Epithelial cell of esophagus (primary cell): ENCODE results near the gene GLB1L2.

Experiments used
- DNase-seq: peaks from one replicate; pipeline ENCODE4 v3.0.0; 2010; ENCODE audit warnings: low read depth
- H3K4me3 ChIP-seq: 2 replicates; pipeline ENCODE4 v1.5.1; 2011; ENCODE audit warnings: mild to moderate bottlenecking, low read length, control low read depth
- TF ChIP-seq, protein P1 (sequence below): IDR thresholded peaks from 2 replicates; pipeline ENCODE4 v1.5.1; 2011; ENCODE audit warnings: low read depth, mild to moderate bottlenecking, low read length, control low read depth, inconsistent platforms; ENCODE audit not compliant: insufficient read depth; ENCODE audit errors: missing control alignments

GLB1L2 gene

DNA sequence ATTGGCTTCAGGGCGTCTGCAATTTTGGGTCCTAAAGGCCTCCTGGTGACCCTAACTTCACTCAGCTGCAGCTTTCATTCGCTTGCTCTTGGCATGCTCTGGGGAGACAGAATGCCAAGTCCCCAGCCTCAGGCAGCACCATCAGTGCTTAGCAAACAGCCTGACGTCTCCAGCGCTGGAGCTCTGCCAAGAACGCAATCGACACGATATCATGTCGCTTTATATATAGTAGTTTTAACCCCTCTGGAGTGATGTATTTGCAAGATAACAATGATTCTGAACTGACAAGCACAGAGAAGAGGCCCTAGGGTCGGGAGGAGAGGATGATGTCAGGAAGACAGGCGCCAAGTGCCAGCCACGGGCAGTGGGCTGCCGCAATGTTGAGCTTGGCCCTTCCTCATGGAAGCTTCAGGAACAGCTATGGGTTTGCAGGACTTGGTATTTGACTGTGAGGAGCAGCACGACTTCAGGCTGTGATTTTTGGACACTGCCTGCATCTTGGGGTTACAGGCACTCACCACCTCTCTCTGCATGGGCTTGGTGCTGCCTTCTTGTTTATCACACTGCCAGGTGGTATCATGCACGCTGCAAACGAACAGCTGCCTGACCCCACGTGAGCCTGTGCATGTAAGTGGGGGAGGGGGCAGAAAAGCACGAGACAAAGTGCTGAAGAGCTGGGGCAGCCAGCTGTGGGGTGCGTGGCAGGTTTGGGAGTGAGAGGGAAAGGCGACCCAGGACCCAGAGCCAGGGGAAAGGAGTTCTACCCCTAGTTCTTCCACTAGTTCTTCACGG is 54.2 kb downstream of the GLB1L2 start:
- DNase-seq: peak; percentile 23
- H3K4me3 ChIP-seq: no peak overlapping the region
- TF ChIP-seq, protein P1, sequence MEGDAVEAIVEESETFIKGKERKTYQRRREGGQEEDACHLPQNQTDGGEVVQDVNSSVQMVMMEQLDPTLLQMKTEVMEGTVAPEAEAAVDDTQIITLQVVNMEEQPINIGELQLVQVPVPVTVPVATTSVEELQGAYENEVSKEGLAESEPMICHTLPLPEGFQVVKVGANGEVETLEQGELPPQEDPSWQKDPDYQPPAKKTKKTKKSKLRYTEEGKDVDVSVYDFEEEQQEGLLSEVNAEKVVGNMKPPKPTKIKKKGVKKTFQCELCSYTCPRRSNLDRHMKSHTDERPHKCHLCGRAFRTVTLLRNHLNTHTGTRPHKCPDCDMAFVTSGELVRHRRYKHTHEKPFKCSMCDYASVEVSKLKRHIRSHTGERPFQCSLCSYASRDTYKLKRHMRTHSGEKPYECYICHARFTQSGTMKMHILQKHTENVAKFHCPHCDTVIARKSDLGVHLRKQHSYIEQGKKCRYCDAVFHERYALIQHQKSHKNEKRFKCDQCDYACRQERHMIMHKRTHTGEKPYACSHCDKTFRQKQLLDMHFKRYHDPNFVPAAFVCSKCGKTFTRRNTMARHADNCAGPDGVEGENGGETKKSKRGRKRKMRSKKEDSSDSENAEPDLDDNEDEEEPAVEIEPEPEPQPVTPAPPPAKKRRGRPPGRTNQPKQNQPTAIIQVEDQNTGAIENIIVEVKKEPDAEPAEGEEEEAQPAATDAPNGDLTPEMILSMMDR: no peak

DNA sequence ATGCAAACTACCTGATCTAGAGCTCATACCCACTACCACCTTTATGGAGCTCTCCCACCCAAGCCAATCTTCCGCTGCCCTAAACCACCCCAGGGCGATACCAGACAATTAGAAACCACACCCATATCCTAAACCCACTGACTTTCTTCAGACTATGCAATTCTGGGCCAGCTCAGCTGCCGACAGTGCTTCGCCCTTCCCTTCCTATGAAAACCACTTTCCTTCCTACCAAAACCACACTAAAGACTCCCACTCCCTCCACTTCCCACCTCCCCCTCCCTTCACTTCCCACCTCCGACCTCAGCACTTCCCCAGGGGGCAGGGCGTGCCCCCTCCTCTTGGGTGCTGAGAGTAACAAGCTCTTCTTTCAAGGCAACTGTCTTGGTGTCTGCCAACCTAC is 55.2 kb downstream of the GLB1L2 start:
- DNase-seq: no peak
- H3K4me3 ChIP-seq: no peak overlapping the region
- TF ChIP-seq, protein P1: no peak

DNA sequence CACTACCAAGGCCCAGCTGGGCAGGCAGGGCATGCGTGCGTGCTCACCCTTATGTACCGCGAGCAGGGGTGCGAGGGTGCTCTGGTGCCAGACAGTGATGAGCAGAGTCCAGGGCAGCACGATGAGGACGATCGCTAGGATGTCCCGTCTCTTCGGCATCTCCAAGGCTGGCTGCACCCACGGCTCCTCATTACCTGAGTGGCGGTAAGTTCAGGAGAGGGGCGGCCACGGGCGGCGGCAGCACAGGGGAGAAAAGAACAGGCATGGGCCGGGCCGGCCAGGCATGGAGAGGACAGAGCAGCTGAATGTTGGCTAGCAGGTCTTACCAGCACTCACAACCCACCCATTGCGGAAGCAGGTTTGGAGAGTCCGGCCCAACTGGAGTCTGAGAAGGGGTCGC is 55.7 kb downstream of the GLB1L2 start:
- DNase-seq: no peak
- no peak overlapping the region for H3K4me3 ChIP-seq
- TF ChIP-seq, protein P1: no peak

DNA sequence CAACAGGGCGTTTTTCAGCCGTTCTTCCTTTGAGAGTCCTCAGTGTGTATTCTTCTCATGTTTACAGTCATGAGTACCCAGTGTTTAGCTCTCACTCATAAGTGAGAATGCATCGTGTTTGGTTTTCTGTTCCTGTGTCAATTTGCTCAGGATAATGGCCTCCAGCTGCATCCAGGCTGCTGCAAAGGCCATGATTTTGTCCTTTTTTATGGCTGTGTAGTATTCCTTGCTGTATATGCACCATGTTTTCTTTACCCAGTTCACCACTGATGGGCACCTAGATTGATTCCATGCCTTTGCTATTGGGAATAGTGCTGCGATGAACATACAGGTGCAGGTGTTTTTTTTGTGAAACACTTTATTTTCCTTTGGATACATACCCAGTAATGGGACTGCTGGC is 56.8 kb downstream of the GLB1L2 start:
- TF ChIP-seq, protein P1: no peak
- no peak for DNase-seq
- H3K4me3 ChIP-seq: no peak overlapping the region

DNA sequence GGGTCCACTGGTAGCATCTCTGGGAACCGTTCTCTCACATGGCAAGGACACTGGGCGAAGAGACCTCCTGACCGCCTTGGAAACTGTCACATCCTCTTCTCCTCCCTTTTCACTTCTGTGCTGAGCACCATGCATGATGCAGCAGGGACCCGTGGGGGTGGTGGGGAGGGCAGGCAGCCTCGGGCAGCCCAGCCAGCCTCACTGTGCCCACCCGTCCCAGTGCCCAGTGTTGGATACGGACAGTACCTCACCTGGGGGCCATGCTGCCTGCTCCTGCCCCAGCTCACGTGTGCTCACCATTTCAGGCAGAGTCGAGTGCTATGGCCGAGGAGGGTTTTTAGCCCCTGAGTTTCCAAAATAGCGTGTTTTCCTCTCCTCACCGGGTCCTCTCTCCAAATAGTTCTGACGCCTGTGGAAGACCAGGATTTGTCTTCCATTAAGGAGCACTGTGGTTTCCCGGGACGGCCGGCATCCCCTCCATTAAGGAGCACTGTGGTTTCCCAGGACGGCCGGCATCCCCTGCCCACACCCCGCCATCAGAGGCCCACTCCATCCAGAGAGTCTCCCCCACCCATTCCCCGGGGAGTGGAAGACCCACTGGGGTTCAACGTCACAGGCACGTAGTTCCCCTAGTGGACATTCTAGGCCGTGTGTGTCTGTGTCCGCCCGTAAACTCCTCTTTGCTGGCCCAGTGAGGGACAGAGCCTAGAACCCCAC is 57.8 kb downstream of the GLB1L2 start:
- TF ChIP-seq, protein P1: no peak
- no peak for DNase-seq
- no peak overlapping the region for H3K4me3 ChIP-seq

DNA sequence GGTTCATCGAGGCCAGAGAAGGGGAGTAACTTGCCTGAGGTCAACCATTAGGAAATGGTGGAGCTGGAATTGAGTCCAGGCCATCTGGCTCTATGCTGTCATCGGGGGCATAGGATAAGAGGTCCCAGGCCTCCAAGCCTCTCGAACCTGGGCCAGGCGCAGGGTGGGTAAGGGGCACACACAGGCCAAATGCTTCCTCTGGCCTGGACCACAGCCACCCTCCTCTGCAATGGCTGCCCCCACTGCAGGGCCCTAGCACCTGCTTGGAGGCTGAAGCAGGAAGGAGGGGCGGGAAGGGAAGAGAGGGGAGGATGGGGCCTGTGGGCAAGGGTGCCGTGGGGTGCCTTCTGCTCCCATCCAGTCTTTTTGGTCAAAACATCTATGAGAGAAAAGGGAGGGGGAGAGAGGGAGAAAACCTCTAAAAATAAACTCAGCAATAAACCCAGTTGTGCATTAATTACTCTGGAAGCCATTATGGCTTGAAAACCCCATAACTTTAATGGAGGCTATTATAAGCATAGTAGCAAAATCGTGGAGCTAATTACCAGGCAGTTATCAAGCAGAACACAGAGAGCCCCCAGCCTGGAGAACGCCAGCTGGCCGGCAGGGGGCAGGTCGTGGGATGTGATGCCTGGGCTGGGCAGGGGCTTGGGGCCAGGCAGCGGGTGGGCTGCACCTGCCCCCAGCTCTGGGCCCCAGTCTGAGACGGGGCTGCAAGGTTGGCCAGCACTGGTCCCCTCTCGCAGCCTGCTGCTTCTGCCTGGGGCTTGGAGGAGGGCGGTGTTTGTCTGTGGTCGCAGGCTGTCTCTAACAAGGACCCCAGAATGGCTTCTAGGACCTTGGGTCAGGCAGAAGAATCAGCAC is 59.1 kb downstream of the GLB1L2 start:
- H3K4me3 ChIP-seq: no peak overlapping the region
- DNase-seq: no peak
- TF ChIP-seq, protein P1: no peak
